HUES64 (cell line): ENCODE data around the gene MSANTD1.

Experiments used
- H3K27ac ChIP-seq: 2 replicates; pipeline ENCODE4 v1.7.0; 2013; ENCODE audit warnings: low read depth, low read length, inconsistent platforms
- H3K27me3 ChIP-seq: 2 replicates; pipeline ENCODE4 v1.6.1; 2013; ENCODE audit warnings: mild to moderate bottlenecking, low read length; ENCODE audit not compliant: insufficient read depth
- H3K36me3 ChIP-seq: 2 replicates; pipeline ENCODE4 v1.6.1; 2013; ENCODE audit warnings: mild to moderate bottlenecking, low read length; ENCODE audit not compliant: insufficient read depth
- H3K4me1 ChIP-seq: 2 replicates; pipeline ENCODE4 v1.6.1; 2013; ENCODE audit warnings: mild to moderate bottlenecking, low read length, moderate library complexity; ENCODE audit not compliant: insufficient read depth
- H3K4me3 ChIP-seq: 2 replicates; pipeline ENCODE4 v1.5.1; 2013; ENCODE audit warnings: mild to moderate bottlenecking, low read length, moderate library complexity
- H3K9ac ChIP-seq: 2 replicates; pipeline ENCODE4 v1.6.1; 2013; ENCODE audit warnings: mild to moderate bottlenecking, low read depth, low read length
- H3K9me3 ChIP-seq: 2 replicates; pipeline ENCODE4 v1.6.1; 2013; ENCODE audit warnings: low read depth, low read length; ENCODE audit not compliant: insufficient read depth
- WGBS: fragments of 150-250, 120-280 bp; methylation state at CpG from one replicate; pipeline ENCODE4 v1.1.7; 2013; ENCODE audit warnings: missing lambda C conversion rate; 5-methylcytosine and 5-hydroxymethylcytosine counted together

Gene MSANTD1

DNA sequence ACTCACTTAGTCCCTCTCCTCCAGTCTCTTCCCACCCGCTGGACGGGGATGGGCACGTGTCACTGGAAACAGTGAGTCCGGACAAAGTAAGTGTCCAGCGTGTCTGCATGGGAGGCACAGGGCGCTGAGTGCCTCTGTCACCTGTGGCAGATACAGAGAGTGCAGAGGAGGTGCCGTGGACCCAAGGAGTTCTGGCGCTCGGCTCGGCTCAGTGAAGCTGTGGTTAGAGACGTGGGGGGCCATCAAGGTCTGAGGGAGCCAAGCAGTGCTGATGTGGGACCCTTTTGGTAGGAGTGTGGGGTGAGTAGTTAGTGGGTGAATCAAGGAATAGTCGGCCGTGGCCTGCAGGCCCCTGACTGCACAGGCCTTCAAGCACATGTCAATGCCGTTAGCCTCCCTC lies 40.1 kb upstream of the MSANTD1 start:
- Histone ChIP-seq H3K36me3 (peaks cover 93% of the 10 kb centered on the region), H3K4me3 (no peak overlapping the region), H3K4me1 (no peaks in the 10 kb centered on the region), H3K9ac (no peak overlapping the region), H3K27ac (no peak overlapping the region), H3K27me3 (no peaks in the 10 kb centered on the region), H3K9me3 (no peaks in the 10 kb centered on the region)
- WGBS = 94% methylated on average over 14 of the region's 14 CpGs

DNA sequence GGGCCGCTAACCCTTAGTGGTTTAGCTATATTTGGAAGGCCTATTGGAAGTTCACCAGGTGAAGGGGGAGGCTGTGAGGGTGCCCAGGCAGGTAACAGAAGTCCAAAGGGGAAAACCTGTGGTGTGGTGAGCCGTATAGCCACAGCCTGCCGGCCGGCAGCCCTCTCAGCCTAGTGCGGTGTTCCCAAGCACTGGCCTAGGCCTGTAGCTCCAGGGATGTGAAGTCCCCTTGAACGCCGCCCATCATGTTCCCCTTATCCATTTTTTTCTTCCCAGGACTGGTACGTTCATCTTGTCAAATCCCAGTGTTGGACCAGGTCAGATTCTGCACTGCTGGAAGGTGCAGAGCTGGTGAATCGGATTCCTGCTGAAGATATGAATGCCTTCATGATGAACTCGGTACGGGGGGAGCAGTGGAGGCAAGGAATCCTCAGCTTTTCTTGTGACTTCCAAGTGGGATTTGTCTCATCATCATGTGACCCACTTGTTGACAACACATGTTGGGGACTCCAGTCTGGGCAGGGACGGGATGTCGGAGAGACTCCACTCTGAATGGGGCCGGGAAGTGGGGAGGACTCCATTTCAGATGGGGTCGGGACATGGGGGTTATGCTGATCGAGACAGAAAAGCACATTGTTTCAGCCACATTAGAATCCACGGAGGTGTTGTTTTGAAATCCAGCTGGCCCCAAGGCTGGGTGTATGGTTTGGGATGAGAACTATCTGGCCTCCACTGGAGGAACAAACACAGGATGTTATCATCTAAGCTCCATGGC lies 39.2 kb upstream of the MSANTD1 start:
- Histone ChIP-seq H3K9ac (no peak overlapping the region), H3K27ac (no peak overlapping the region), H3K4me3 (no peak overlapping the region), H3K36me3 (peaks cover 93% of the 10 kb centered on the region), H3K27me3 (no peaks in the 10 kb centered on the region), H3K4me1 (no peaks in the 10 kb centered on the region), H3K9me3 (no peaks in the 10 kb centered on the region)
- whole genome bisulfite sequencing = 94% methylated on average over 17 of the region's 17 CpGs

DNA sequence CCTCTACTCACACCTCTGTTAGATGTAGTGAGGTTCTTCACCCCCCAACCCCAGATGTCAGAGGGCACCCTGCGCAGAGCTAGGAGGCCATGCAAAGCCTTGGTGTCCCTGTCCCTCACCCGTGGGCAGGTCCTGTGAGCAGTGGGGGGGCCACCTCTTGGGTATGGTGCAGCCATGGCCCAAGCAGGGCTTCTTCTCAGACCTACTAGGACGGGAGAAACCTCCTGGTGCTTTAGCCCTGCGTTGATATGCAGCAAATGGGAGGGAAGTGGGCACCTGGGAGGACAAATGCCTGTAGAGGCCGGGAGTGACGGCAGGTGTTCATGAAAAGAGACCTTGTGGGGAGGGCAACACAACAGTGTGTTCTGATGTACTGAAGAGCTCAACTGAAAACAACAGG lies 38.5 kb upstream of the MSANTD1 start:
- peaks cover 94% of the 10 kb centered on the region for H3K36me3 ChIP-seq
- no peak overlapping the region for H3K27ac ChIP-seq
- no peaks in the 10 kb centered on the region for H3K4me1 ChIP-seq
- no peak overlapping the region for H3K9ac ChIP-seq
- no peak overlapping the region for H3K4me3 ChIP-seq
- H3K9me3 ChIP-seq = no peaks in the 10 kb centered on the region
- 98% methylated on average over 6 of the region's 6 CpGs for WGBS
- no peaks in the 10 kb centered on the region for H3K27me3 ChIP-seq

DNA sequence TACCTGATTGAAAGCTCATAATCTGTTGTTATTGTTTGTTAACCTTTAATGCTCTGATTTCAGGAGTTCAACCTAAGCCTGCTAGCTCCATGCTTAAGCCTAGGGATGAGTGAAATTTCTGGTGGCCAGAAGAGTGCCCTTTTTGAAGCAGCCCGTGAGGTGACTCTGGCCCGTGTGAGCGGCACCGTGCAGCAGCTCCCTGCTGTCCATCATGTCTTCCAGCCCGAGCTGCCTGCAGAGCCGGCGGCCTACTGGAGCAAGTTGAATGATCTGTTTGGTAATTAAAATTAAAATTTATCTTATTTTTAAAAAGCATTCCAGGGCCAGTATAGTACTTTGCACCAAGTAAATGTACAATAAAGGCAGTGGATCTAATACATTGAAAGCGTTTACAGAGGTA lies 37.1 kb upstream of the MSANTD1 start:
- H3K36me3 ChIP-seq = peaks cover 93% of the 10 kb centered on the region
- H3K4me3 ChIP-seq = no peak overlapping the region
- WGBS = 97% methylated on average over 8 of the region's 8 CpGs
- no peak overlapping the region for H3K27ac ChIP-seq
- H3K4me1 ChIP-seq = no peaks in the 10 kb centered on the region
- H3K9me3 ChIP-seq = no peaks in the 10 kb centered on the region
- H3K9ac ChIP-seq = no peak overlapping the region
- no peaks in the 10 kb centered on the region for H3K27me3 ChIP-seq

DNA sequence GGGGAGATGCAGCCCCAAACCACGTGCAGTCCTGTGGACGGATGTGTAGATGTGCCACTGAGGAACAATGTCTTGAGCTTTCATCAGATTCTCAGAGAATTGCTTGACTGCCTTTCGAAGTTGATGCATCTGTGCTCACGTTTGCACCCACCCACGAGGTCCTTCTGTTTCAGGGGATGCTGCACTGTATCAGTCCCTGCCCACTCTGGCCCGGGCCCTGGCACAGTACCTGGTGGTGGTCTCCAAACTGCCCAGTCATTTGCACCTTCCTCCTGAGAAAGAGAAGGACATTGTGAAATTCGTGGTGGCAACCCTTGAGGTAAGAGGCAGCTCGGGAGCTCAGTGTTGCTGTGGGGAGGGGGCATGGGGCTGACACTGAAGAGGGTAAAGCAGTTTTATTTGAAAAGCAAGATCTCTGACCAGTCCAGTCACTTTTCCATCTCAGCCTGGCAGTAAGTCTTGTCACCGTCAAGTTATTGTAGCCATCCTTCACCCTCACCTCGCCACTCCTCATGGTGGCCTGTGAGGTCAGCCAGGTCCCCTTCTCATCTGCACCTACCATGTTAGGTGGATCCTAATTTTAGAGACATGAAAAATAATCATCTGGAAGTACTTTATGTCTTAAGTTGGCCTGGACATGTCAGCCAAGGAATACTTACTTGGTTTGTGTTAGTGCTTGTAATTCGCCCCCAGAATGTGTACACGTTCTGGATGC lies 36.4 kb upstream of the MSANTD1 start:
- H3K9ac ChIP-seq = no peak overlapping the region
- H3K27me3 ChIP-seq = no peaks in the 10 kb centered on the region
- WGBS = 94% methylated on average over 12 of the region's 12 CpGs
- no peaks in the 10 kb centered on the region for H3K9me3 ChIP-seq
- peaks cover 93% of the 10 kb centered on the region for H3K36me3 ChIP-seq
- H3K4me3 ChIP-seq = no peak overlapping the region
- no peaks in the 10 kb centered on the region for H3K4me1 ChIP-seq
- H3K27ac ChIP-seq = no peak overlapping the region

DNA sequence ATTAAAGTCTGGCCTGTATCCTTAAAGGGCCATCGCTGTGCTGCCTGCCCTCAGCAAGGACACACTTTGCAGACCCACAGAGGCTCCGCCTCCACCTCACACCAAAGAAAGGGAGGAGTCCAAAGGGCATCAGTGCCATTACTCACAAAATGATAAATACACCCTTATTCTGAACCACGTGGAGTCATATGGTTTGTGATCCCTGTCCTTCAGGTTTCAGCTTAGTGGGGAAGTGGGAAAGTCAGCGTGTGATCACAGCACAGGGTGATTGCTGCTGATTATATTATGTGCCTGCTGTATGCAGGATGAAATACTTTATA lies 35.9 kb upstream of the MSANTD1 start:
- no peaks in the 10 kb centered on the region for H3K27me3 ChIP-seq
- H3K36me3 ChIP-seq = peaks cover 93% of the 10 kb centered on the region
- WGBS = 95% methylated on average over 4 of the region's 4 CpGs
- no peaks in the 10 kb centered on the region for H3K4me1 ChIP-seq
- no peak overlapping the region for H3K4me3 ChIP-seq
- no peak overlapping the region for H3K27ac ChIP-seq
- H3K9ac ChIP-seq = no peak overlapping the region
- no peaks in the 10 kb centered on the region for H3K9me3 ChIP-seq

DNA sequence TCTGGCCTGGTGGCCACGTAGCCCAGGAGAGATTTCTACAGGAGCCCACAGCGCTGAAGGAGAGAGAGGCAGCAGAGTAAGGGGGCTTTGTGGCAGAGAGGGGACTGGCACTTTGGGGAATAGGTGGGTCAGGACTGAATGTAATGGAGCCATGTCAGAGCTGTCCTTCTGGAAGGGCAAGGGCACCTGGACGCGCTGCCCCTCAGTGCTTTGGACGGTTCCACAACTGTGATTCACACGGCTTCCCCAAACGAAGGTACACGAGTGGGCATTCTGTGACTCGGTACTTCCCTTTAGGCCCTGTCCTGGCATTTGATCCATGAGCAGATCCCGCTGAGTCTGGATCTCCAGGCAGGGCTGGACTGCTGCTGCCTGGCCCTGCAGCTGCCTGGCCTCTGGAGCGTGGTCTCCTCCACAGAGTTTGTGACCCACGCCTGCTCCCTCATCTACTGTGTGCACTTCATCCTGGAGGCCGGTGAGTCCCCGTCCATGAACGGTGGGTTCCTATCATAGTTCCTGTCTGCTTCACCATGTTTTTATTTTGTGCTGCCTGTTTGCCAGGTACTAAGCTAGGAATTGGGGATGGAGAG lies 35.2 kb upstream of the MSANTD1 start:
- H3K9me3 ChIP-seq = no peaks in the 10 kb centered on the region
- no peak overlapping the region for H3K4me3 ChIP-seq
- no peaks in the 10 kb centered on the region for H3K27me3 ChIP-seq
- WGBS = 94% methylated on average over 15 of the region's 15 CpGs
- H3K36me3 ChIP-seq = peaks cover 91% of the 10 kb centered on the region
- H3K27ac ChIP-seq = no peak overlapping the region
- no peaks in the 10 kb centered on the region for H3K4me1 ChIP-seq
- H3K9ac ChIP-seq = no peak overlapping the region

DNA sequence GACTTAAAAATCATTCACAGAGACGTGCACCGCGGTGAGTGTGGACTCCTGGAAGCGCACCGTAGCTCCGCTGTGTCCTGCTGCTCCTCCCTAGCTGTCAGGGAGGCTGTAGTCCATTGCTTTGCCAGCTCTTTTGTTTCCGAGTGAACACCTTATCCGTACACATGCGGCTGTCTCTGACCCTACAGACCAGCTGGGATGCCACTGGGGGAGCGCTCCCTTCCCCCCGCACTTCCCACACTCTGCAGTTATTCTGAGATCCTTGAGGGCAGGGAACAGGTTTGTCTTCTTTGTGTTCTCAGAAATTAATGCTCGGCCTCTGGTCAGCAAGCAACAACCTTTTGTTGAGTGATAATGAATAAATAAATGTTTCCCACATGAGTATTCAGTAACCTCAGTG lies 33.7 kb upstream of the MSANTD1 start:
- 97% methylated on average over 12 of the region's 12 CpGs for WGBS
- no peaks in the 10 kb centered on the region for H3K4me1 ChIP-seq

DNA sequence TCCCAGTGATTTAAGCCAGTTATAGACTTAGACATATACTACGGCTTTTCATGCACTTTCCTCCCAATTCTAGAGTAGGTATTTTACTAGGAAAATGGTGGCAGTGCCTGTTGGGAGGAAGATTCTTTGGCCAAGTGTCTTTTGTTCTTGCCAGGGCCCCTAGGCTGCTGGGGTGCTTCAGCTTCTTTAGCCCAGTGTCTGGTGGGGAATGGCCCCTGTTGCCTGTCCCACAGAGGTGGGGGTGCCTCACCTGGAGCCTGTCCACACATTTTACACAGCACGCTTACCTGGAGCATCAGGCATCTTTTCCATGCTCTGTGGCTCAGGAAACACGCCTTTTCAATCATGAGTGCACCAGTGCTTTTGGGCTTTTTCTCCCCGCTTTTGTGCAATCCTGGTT lies 33.2 kb upstream of the MSANTD1 start:
- peaks cover 92% of the 10 kb centered on the region for H3K36me3 ChIP-seq
- 91% methylated on average over 3 of the region's 4 CpGs for WGBS
- no peaks in the 10 kb centered on the region for H3K27me3 ChIP-seq
- no peak overlapping the region for H3K9ac ChIP-seq
- no peak overlapping the region for H3K4me3 ChIP-seq
- H3K27ac ChIP-seq = no peak overlapping the region
- H3K9me3 ChIP-seq = no peaks in the 10 kb centered on the region
- no peaks in the 10 kb centered on the region for H3K4me1 ChIP-seq

More for the DNA sequence above, 33.7 kb upstream of the MSANTD1 start:
- H3K9ac ChIP-seq = no peak overlapping the region
- H3K4me3 ChIP-seq = no peak overlapping the region
- no peak overlapping the region for H3K27ac ChIP-seq
- H3K36me3 ChIP-seq = peaks cover 91% of the 10 kb centered on the region
- H3K9me3 ChIP-seq = no peaks in the 10 kb centered on the region
- H3K27me3 ChIP-seq = no peaks in the 10 kb centered on the region

DNA sequence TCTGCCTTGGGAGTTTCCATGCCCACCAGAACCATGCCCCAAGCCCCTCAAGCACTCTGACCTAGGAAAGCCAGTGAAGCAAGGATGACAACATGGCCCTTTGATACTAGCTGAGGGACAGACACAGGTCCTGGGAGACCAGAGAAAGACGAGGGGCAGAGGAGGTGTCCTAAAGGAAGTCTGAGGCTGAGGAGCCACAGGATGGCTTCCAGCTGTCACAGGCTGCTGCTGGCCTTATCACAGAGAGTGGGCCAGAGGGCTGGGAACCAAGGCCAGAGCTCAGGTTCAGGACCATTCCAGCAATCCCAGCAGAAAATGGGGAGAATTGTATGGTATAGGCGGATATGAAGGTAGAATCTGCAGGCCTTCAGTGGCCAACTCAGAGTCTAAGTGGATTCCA lies 31.7 kb upstream of the MSANTD1 start:
- H3K9me3 ChIP-seq = no peaks in the 10 kb centered on the region
- no peaks in the 10 kb centered on the region for H3K4me1 ChIP-seq
- peaks cover 95% of the 10 kb centered on the region for H3K36me3 ChIP-seq
- H3K27me3 ChIP-seq = no peaks in the 10 kb centered on the region
- no peak overlapping the region for H3K4me3 ChIP-seq
- H3K27ac ChIP-seq = no peak overlapping the region
- 97% methylated on average over 2 of the region's 2 CpGs for WGBS
- no peak overlapping the region for H3K9ac ChIP-seq

DNA sequence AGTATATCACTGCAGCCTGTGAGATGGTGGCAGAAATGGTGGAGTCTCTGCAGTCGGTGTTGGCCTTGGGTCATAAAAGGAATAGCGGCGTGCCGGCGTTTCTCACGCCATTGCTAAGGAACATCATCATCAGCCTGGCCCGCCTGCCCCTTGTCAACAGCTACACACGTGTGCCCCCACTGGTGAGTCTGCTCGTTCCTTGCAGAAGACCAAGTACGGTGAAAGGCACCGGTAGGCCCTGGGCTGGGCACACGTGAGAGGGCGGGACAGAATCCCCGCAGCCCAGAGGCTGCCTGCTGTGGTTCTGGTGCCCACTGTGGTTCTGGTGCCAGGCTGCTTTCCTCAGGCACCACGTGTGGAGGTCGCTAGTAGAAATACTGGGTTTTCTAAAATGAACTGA lies 31.2 kb upstream of the MSANTD1 start:
- WGBS = 97% methylated on average over 16 of the region's 16 CpGs
- H3K36me3 ChIP-seq = peaks cover 95% of the 10 kb centered on the region
- no peaks in the 10 kb centered on the region for H3K9me3 ChIP-seq
- no peak overlapping the region for H3K27ac ChIP-seq
- H3K27me3 ChIP-seq = no peaks in the 10 kb centered on the region
- H3K4me1 ChIP-seq = no peaks in the 10 kb centered on the region
- no peak overlapping the region for H3K9ac ChIP-seq
- H3K4me3 ChIP-seq = no peak overlapping the region
